Loucy (cell line): ENCODE data around the gene SV2B.
A peak's percentile ranks its signal among the peaks of the same experiment; 100 is the strongest.

ENCODE experiments used
- H2AFZ ChIP-seq: fragments of 200-600 bp; sonication (generic); 2 replicates; pipeline ENCODE4 v1.6.0; 2016; ENCODE audit warnings: antibody characterized with exemption, mild to moderate bottlenecking, low read length, moderate library complexity
- H3F3A ChIP-seq: fragments of 200-600 bp; 2 replicates; pipeline ENCODE4 v1.6.0; 2016; ENCODE audit warnings: antibody characterized with exemption, low read depth, mild to moderate bottlenecking
- H3K27me3 ChIP-seq: fragments of 200-600 bp; sonication (generic); 2 replicates; pipeline ENCODE4 v1.6.1; 2014; ENCODE audit warnings: low read length, mild to moderate bottlenecking; ENCODE audit not compliant: insufficient read depth, poor library complexity, severe bottlenecking
- H3K36me3 ChIP-seq: fragments of 200-600 bp; sonication (generic); 2 replicates; pipeline ENCODE4 v1.6.1; 2016; ENCODE audit warnings: low read length; ENCODE audit not compliant: insufficient read depth
- H3K4me1 ChIP-seq: fragments of 200-600 bp; sonication (generic); 2 replicates; pipeline ENCODE4 v1.5.1; 2014; ENCODE audit warnings: low read length, mild to moderate bottlenecking; ENCODE audit not compliant: insufficient read depth, poor library complexity, severe bottlenecking
- H3K4me2 ChIP-seq: fragments of 200-600 bp; sonication (generic); 2 replicates; pipeline ENCODE4 v1.6.0; 2014; ENCODE audit warnings: antibody characterized with exemption, low read length, low read depth, mild to moderate bottlenecking; ENCODE audit not compliant: poor library complexity, severe bottlenecking
- H3K4me3 ChIP-seq: fragments of 200-600 bp; sonication (generic); 2 replicates; pipeline ENCODE4 v1.5.1; 2014; ENCODE audit warnings: low read length, mild to moderate bottlenecking, mixed read lengths; ENCODE audit not compliant: poor library complexity, severe bottlenecking
- H3K79me2 ChIP-seq: fragments of 200-600 bp; sonication (generic); 2 replicates; pipeline ENCODE4 v1.6.1; 2014; ENCODE audit warnings: low read length; ENCODE audit not compliant: insufficient read depth
- H3K9ac ChIP-seq: fragments of 200-600 bp; sonication (generic); 2 replicates; pipeline ENCODE4 v1.6.0; 2014; ENCODE audit warnings: mild to moderate bottlenecking, low read depth, low read length, moderate library complexity; ENCODE audit not compliant: poor library complexity, severe bottlenecking
- H3K9me2 ChIP-seq: fragments of 200-600 bp; sonication (generic); replicated peaks from 2 replicates; pipeline ENCODE4 v1.6.1; 2016; ENCODE audit warnings: low read depth, low read length, mixed read lengths
- H3K9me3 ChIP-seq: fragments of 200-600 bp; sonication (generic); 2 replicates; pipeline ENCODE4 v1.6.1; 2014; ENCODE audit warnings: mild to moderate bottlenecking, antibody characterized with exemption, low read length, low read depth; ENCODE audit not compliant: insufficient read depth
- H4K20me1 ChIP-seq: fragments of 200-600 bp; sonication (generic); 2 replicates; pipeline ENCODE4 v1.6.0; 2014; ENCODE audit warnings: antibody characterized with exemption, low read length, mild to moderate bottlenecking; ENCODE audit not compliant: insufficient read depth, poor library complexity, severe bottlenecking
- CTCF ChIP-seq: fragments of 200-600 bp; sonication (generic); conservative IDR thresholded peaks from 2 replicates; pipeline ENCODE4 v1.5.1; 2014; ENCODE audit warnings: mild to moderate bottlenecking, antibody characterized with exemption, low read length
- EZH2phosphoT487 ChIP-seq: fragments of 200-600 bp; IDR thresholded peaks from 2 replicates; pipeline ENCODE4 v1.6.1; 2018; ENCODE audit warnings: antibody characterized with exemption, mild to moderate bottlenecking, moderate library complexity, borderline replicate concordance

The SV2B gene

GRCh38 chr15:91289324-91289723, 189.3 kb downstream of the SV2B start:
- H3F3A ChIP-seq = no peaks in the 10 kb centered on the region
- no peaks in the 10 kb centered on the region for H3K9me2 ChIP-seq
- no peaks in the 10 kb centered on the region for H4K20me1 ChIP-seq
- no peak overlapping the region for H3K9ac ChIP-seq
- no peaks in the 10 kb centered on the region for H3K36me3 ChIP-seq
- H3K4me3 ChIP-seq = no peak overlapping the region
- no peaks in the 10 kb centered on the region for H3K79me2 ChIP-seq
- no peak overlapping the region for H3K4me2 ChIP-seq
- H3K27me3 ChIP-seq = no peaks in the 10 kb centered on the region
- no peaks in the 10 kb centered on the region for H3K9me3 ChIP-seq
- TF ChIP-seq EZH2phosphoT487 = no peak
- peak; percentile 65 for TF ChIP-seq CTCF
- peak overlapping the region; percentile 71 for H2AFZ ChIP-seq
- H3K4me1 ChIP-seq = no peaks in the 10 kb centered on the region

GRCh38 chr15:91290553-91290952, 190.5 kb downstream of the SV2B start:
- H3K9me2 ChIP-seq = no peaks in the 10 kb centered on the region
- TF ChIP-seq CTCF (no peak), EZH2phosphoT487 (no peak)
- H4K20me1 ChIP-seq = no peaks in the 10 kb centered on the region
- no peaks in the 10 kb centered on the region for H3K36me3 ChIP-seq
- H3K4me2 ChIP-seq = no peak overlapping the region
- no peak overlapping the region for H2AFZ ChIP-seq
- no peaks in the 10 kb centered on the region for H3K79me2 ChIP-seq
- no peaks in the 10 kb centered on the region for H3F3A ChIP-seq
- H3K27me3 ChIP-seq = no peaks in the 10 kb centered on the region
- no peaks in the 10 kb centered on the region for H3K9me3 ChIP-seq
- H3K4me1 ChIP-seq = no peaks in the 10 kb centered on the region
- no peak overlapping the region for H3K4me3 ChIP-seq
- H3K9ac ChIP-seq = no peak overlapping the region

- TF ChIP-seq CTCF (no peak), EZH2phosphoT487 (no peak)
- Histone ChIP-seq H3K36me3 (no peaks in the 10 kb centered on the region), H3K9ac (no peak overlapping the region), H3K4me1 (no peaks in the 10 kb centered on the region), H3F3A (no peaks in the 10 kb centered on the region), H3K4me3 (no peak overlapping the region), H3K9me3 (no peaks in the 10 kb centered on the region), H3K4me2 (no peak overlapping the region), H3K27me3 (no peaks in the 10 kb centered on the region), H2AFZ (peak overlapping the region; percentile 81), H3K9me2 (no peaks in the 10 kb centered on the region), H3K79me2 (no peaks in the 10 kb centered on the region), H4K20me1 (no peaks in the 10 kb centered on the region)
Observed at GRCh38 chr15:91291673-91292072, 191.6 kb downstream of the SV2B start.
